ENCODE measurements around the gene EN2.

Gene EN2

DNA sequence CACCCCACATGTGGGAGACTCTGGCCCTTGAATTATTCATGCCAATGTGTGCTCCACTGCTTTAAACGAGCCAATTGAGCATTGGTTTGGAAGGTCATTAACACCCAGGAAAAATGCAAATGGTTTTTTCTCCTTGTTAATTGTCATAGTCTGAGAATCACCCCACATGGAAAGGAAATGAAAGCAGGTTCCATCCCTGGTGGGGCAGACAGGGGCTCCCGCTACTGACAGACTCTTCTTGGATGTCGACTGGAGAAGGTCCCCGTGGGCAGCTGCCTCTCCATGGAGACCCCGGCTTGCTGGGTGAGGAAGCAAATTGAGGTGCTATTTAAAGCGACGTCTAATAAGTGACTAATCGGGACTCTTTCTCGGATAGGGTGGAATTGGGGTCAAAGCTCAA is 32.0 kb upstream of the EN2 start:
- TF ChIP-seq CTCF (IDR thresholded peaks at IDR 0.05; ENCODE audit: low read depth, low read length), result no peak
- no peak for DNase-seq (ENCODE audit: low read depth, low spot score)
- in situ Hi-C loops (cut with HindIII; ENCODE audit: low sequenced_read_pairs), result no loop called here
- H3K4me3 ChIP-seq (ENCODE audit: low read depth, low read length), result no peak overlapping the region

DNA sequence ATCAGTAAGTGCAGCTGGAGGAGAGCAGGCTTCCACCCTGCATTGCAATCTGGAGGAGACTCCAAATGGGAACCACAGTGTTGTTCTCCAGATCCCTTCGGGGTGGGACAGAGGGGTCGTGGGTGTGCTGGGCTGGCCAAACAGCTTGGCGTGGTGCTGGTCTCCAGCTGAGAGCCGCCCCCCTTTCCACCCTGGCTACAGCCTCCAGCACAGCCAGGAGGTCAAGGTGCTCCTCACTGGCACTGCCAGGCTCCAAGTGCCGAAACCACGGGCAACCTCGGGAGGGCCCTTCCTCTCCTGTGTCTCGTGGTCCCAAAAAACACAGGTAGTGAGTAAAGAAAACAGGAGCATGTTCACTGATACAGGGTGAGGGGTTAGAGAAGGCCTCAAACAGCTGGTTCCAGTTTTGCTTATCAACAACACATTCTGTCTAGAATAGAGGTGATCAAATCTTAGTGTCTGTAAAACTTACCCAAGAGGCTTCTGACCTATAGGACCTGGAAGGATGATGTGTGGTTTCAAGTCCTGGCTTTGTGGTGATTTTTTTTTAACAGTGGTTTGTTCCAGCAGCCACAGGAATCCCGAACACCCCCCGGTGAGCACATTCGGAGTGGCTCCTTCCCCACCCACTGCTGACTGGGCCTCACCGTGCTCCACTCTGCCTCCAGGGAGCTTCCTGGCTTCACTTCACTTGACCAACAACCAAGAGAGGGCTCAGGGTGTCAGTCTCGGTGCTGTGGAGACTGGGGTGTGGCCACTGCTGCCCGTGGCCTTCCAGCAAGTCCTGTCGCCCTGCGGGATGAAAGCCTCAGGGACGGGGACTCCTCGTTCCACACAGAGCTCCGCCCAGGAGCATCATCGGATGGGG is 31.2 kb upstream of the EN2 start:
- in situ Hi-C loops (cut with HindIII; ENCODE audit: low sequenced_read_pairs), result no loop called here
- DNase-seq (ENCODE audit: low read depth, low spot score), result no peak
- no peak overlapping the region for H3K4me3 ChIP-seq (ENCODE audit: low read depth, low read length)
- TF ChIP-seq CTCF (IDR thresholded peaks at IDR 0.05; ENCODE audit: low read depth, low read length), result no peak

- DNase-seq (ENCODE audit: low read depth, low spot score), result no peak
- no peak overlapping the region for H3K4me3 ChIP-seq (ENCODE audit: low read depth, low read length)
- TF ChIP-seq CTCF (IDR thresholded peaks at IDR 0.05; ENCODE audit: low read depth, low read length), result no peak
- in situ Hi-C loops (cut with HindIII; ENCODE audit: low sequenced_read_pairs), result no loop called here
Measured at GRCh38 chr7:155427411-155428038, 30.4 kb upstream of the EN2 start.

DNA sequence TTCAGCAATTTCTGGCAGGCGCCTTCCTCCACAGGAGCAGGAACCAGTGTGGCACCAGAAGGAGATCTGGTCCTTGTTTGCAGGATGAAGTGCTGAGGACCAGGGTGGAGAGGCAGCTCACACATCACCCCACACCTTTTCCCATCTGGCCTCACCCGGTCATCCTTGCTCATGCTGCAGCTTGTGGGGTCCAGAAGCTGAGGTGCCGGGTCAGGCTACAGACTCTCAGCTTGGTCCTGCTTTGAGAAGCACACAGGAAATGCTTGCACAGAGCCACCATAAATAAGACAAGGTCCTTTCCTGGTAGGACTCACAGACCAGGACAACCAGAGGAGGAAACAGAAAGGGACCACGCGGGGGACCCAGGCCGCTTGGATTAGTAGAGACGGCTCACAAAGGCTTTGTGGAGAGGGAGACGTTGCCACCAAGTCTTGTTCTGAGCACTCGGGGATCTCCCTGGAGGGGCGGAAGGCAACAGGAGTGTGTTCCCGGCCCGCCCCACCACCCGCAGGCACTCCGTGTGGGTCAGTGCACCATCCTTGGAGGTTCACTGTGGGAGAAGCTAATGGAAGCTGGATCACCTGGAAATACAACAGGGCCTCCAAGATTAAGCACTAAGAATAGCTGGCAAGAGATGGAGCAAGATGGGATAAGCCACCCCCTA is 29.6 kb upstream of the EN2 start:
- no peak for DNase-seq (ENCODE audit: low read depth, low spot score)
- TF ChIP-seq CTCF (IDR thresholded peaks at IDR 0.05; ENCODE audit: low read depth, low read length), result no peak
- in situ Hi-C loops (cut with HindIII; ENCODE audit: low sequenced_read_pairs), result no loop called here
- H3K4me3 ChIP-seq (ENCODE audit: low read depth, low read length), result no peak overlapping the region

GRCh38 chr7:155429651-155430050 is 28.3 kb upstream of the EN2 start:
- DNase-seq (ENCODE audit: low read depth, low spot score), result no peak
- no peak overlapping the region for H3K4me3 ChIP-seq (ENCODE audit: low read depth, low read length)
- in situ Hi-C loops (cut with HindIII; ENCODE audit: low sequenced_read_pairs), result no loop called here
- TF ChIP-seq CTCF (IDR thresholded peaks at IDR 0.05; ENCODE audit: low read depth, low read length), result no peak

- no peak for DNase-seq (ENCODE audit: low read depth, low spot score)
- H3K4me3 ChIP-seq (ENCODE audit: low read depth, low read length), result no peak overlapping the region
- in situ Hi-C loops (cut with HindIII; ENCODE audit: low sequenced_read_pairs), result no loop called here
- TF ChIP-seq CTCF (IDR thresholded peaks at IDR 0.05; ENCODE audit: low read depth, low read length), result no peak
Measured at GRCh38 chr7:155430606-155431005, 27.3 kb upstream of the EN2 start.
